Nephron progenitor cell (in vitro differentiated cells): ENCODE data around the gene TPH2.
A peak's percentile ranks its signal among the peaks of the same experiment; 100 is the strongest.

Source experiments
- DNase-seq: peaks from one replicate; pipeline ENCODE4 v3.0.0; 2021
- H3K27ac Mint-ChIP-seq: 2 replicates; pipeline ENCODE4 v1.8.0; 2021; ENCODE audit warnings: mild to moderate bottlenecking, moderate library complexity, mixed read lengths
- H3K27me3 Mint-ChIP-seq: 2 replicates; pipeline ENCODE4 v1.8.0; 2021; ENCODE audit warnings: mild to moderate bottlenecking, low read depth, mixed read lengths; ENCODE audit not compliant: poor library complexity
- H3K36me3 Mint-ChIP-seq: 2 replicates; pipeline ENCODE4 v1.8.0; 2021; ENCODE audit warnings: low read depth, mixed read lengths
- H3K4me1 Mint-ChIP-seq: 2 replicates; pipeline ENCODE4 v1.8.0; 2021; ENCODE audit warnings: mixed read lengths
- H3K4me3 Mint-ChIP-seq: 2 replicates; pipeline ENCODE4 v1.8.0; 2021; ENCODE audit warnings: mild to moderate bottlenecking, moderate library complexity, mixed read lengths
- H3K9me3 Mint-ChIP-seq: 2 replicates; pipeline ENCODE4 v1.8.0; 2021; ENCODE audit warnings: mild to moderate bottlenecking, moderate library complexity, mixed read lengths
- TF ChIP-seq, protein P1 (sequence below): fragments of 200-600 bp; sonication (generic); IDR thresholded peaks from 2 replicates; pipeline ENCODE4 v1.5.0; 2021; ENCODE audit warnings: antibody characterized with exemption

TPH2 gene

DNA sequence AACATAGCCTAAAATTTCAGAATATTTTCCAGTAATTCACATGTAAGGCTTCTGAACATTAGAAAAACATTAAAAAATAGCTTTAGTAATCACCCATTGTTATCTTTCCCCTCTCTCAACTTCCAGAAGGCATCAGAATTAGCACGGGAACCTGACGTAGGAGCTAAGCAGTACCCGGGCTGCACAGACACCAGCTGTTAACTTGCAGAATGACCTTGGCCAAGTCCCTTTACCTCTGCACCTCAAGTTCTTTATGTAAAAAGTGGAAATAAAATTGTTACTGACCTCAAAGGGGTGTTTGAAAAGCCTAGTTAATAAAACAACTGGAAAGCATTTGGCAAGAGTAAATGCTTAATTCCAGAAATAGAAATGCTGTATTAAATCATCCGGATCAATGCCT is 7.2 kb downstream of the TPH2 start:
- TF ChIP-seq, protein P1, sequence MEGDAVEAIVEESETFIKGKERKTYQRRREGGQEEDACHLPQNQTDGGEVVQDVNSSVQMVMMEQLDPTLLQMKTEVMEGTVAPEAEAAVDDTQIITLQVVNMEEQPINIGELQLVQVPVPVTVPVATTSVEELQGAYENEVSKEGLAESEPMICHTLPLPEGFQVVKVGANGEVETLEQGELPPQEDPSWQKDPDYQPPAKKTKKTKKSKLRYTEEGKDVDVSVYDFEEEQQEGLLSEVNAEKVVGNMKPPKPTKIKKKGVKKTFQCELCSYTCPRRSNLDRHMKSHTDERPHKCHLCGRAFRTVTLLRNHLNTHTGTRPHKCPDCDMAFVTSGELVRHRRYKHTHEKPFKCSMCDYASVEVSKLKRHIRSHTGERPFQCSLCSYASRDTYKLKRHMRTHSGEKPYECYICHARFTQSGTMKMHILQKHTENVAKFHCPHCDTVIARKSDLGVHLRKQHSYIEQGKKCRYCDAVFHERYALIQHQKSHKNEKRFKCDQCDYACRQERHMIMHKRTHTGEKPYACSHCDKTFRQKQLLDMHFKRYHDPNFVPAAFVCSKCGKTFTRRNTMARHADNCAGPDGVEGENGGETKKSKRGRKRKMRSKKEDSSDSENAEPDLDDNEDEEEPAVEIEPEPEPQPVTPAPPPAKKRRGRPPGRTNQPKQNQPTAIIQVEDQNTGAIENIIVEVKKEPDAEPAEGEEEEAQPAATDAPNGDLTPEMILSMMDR: no peak
- Mint-ChIP-seq H3K27me3 (peaks cover 9% of the 10 kb centered on the region), H3K4me1 (peaks cover 32% of the 10 kb centered on the region), H3K4me3 (no peak overlapping the region), H3K9me3 (no peaks in the 10 kb centered on the region), H3K36me3 (no peaks in the 10 kb centered on the region), H3K27ac (no peak overlapping the region)
- no peak for DNase-seq

DNA sequence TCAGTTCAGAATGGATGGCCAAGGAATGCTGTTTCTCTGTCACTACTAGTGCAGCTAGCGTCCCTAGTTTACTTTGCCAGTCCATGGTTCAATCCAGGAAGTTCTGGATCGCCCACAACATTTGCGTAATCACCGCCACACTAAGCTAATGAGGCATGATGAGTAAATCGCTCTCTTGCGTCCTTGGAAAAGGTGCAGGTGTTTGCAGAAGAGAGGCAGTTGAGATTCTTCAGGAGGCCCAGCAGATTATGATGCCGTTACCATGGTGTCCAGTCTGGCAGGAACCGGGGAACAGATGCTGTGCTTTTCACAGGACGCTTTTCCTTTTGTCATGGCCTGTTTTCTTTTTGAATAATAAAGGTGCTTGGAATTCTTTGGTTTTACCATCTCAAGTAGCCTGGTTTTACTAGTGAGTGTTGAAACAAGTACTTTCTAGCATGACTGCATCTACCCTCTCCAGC is 9.0 kb downstream of the TPH2 start:
- no peaks in the 10 kb centered on the region for H3K36me3 Mint-ChIP-seq
- peaks cover 12% of the 10 kb centered on the region for H3K27me3 Mint-ChIP-seq
- no peak overlapping the region for H3K4me3 Mint-ChIP-seq
- H3K4me1 Mint-ChIP-seq: peaks cover 32% of the 10 kb centered on the region
- H3K9me3 Mint-ChIP-seq: no peaks in the 10 kb centered on the region
- no peak overlapping the region for H3K27ac Mint-ChIP-seq
- TF ChIP-seq, protein P1: no peak
- peak; percentile 5 for DNase-seq

DNA sequence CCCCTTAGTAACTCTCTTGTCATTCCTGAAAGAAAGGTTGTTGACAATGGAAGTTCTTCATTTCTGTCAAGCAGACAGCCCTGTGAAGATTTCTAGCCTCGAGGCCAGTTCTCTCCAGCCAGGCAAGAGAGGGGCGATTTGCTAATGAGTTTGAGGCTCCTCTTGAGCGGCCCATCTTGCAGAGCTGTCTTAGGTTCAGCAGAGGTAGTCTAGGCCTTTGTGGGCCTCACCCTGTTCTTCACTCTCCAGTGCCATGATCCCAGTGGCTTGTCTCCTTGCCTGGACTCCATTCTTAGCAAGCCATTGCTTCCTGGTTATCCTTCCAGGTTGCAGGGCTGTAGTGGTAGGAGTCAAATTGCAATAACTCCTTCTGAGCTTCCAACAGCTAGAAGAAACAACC is 9.7 kb downstream of the TPH2 start:
- H3K9me3 Mint-ChIP-seq: no peaks in the 10 kb centered on the region
- peaks cover 32% of the 10 kb centered on the region for H3K4me1 Mint-ChIP-seq
- no peak overlapping the region for H3K4me3 Mint-ChIP-seq
- no peak overlapping the region for H3K27ac Mint-ChIP-seq
- DNase-seq: no peak
- peaks cover 12% of the 10 kb centered on the region for H3K27me3 Mint-ChIP-seq
- no peaks in the 10 kb centered on the region for H3K36me3 Mint-ChIP-seq
- TF ChIP-seq, protein P1: no peak

DNA sequence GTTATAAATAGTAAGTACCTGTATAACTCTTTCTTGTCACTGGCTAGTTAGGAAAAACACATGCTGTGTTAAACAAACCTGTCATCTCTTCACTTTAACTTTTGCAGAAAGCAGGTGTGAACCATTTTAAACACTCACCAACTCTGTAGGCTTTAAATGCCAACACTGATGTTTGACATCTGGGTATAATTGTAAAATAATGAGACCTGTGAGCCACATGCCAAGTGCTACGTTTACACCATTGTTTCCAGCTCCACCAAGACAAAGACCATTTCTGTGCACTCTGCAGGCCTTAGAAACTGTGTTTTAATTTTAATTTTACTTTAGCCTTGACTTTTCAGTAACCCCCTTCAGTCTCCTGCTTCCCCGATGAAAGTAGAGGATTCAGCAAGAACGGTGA is 11.0 kb downstream of the TPH2 start:
- Mint-ChIP-seq H3K4me1 (peaks cover 41% of the 10 kb centered on the region), H3K27ac (no peak overlapping the region), H3K36me3 (no peaks in the 10 kb centered on the region), H3K9me3 (no peaks in the 10 kb centered on the region), H3K27me3 (peaks cover 8% of the 10 kb centered on the region), H3K4me3 (no peak overlapping the region)
- no peak for DNase-seq
- TF ChIP-seq, protein P1: no peak

DNA sequence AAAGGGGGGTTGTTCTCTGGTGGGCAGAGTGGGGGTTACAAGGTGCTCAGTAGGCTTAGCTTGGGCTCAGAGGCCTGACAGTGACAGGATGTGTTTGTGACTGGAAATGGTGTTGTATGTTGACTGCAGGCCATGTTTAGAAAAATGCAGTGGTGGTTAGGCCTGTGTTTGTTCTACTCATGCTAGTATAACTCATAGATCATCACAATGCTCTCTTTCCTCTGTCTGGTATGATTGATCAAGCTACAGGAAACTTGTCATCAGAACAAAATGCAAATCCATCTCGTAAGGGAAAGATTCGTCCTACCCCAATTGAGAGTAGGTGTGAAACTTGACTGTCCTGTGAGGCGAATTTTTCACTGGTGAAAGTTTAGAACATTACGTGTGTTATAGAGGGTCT is 11.8 kb downstream of the TPH2 start:
- H3K4me1 Mint-ChIP-seq: peaks cover 33% of the 10 kb centered on the region
- no peak for DNase-seq
- no peaks in the 10 kb centered on the region for H3K9me3 Mint-ChIP-seq
- H3K27ac Mint-ChIP-seq: no peak overlapping the region
- H3K36me3 Mint-ChIP-seq: no peaks in the 10 kb centered on the region
- no peak overlapping the region for H3K4me3 Mint-ChIP-seq
- peaks cover 8% of the 10 kb centered on the region for H3K27me3 Mint-ChIP-seq
- TF ChIP-seq, protein P1: no peak

DNA sequence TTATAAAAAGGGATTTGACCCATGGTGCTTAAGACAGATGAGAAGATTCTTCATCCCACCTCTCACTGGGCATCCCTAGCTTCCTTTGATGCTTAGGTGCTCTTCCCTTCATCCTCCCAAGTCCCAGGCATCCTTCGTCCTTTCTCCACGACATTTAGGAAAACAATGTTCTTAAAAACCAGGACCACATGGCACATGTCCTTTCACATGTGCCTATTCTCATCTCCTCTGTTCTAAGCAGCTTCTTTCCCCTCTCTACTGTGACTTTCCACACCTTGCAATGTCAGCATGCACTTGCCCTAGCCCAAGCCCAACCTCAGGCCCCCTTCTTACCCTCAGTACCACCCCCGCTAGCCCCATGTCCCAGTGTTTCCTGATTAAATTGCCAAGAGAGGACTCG is 12.2 kb downstream of the TPH2 start:
- no peaks in the 10 kb centered on the region for H3K9me3 Mint-ChIP-seq
- TF ChIP-seq, protein P1: no peak
- DNase-seq: no peak
- peaks cover 8% of the 10 kb centered on the region for H3K27me3 Mint-ChIP-seq
- no peak overlapping the region for H3K27ac Mint-ChIP-seq
- peaks cover 33% of the 10 kb centered on the region for H3K4me1 Mint-ChIP-seq
- H3K4me3 Mint-ChIP-seq: no peak overlapping the region
- H3K36me3 Mint-ChIP-seq: no peaks in the 10 kb centered on the region
